B cell (primary cell): Measurements from ENCODE around the gene GRPEL1. TPM values are rescaled to one million over a fixed set of nuclear protein-coding genes. Genes with fewer than 3 reads are reported as not detected.

ENCODE experiments used
- ATAC-seq: fragments of 200-7000 bp; cut with Tn5 transposase; one replicate; pipeline ENCODE4 v1.10.0; 2021; ENCODE audit warnings: low read depth, mild to moderate bottlenecking, moderate number of reproducible peaks, moderate library complexity
- CTCF ChIA-PET: fragments of 350-600 bp; sonication (Branson Sonifier 250); formaldehyde crosslinking; loops from one replicate; lab custom pipeline; 2021; ENCODE audit warnings: antibody characterized with exemption, inconsistent platforms; lab: Charles Lee
- POLR2A ChIA-PET: fragments of 350-600 bp; sonication (Branson Sonifier 250); formaldehyde crosslinking; loops from one replicate; lab custom pipeline; 2021; ENCODE audit warnings: antibody characterized with exemption; lab: Charles Lee
- DNase-seq: peaks from one replicate; pipeline ENCODE4 v3.0.0; 2013
- H2AFZ ChIP-seq: 2 replicates; pipeline ENCODE4 v1.6.1; 2012; ENCODE audit warnings: mild to moderate bottlenecking, low read depth, low read length; ENCODE audit not compliant: insufficient read depth, poor library complexity, severe bottlenecking
- H3K27ac ChIP-seq, 2 donors: 1 replicate in 1 of 2; 2 replicates in 1 of 2; pipeline ENCODE4 v1.5.1; 2012 to 2013; ENCODE audit warnings: low read length in 2 of 2, mild to moderate bottlenecking in 2 of 2, moderate library complexity in 1 of 2
- H3K27me3 ChIP-seq, 4 experiments: fragments of 200-600 bp in 1 of 4; sonication (generic) in 1 of 4; replicated peaks in 1 of 4; 1 replicate in 2 of 4; 2 replicates in 2 of 4; pipeline versions ENCODE4 v1.6.1 to v1.7.0; 2013 to 2016; ENCODE audit warnings: low read length in 3 of 4, mild to moderate bottlenecking in 2 of 4, mixed read lengths in 1 of 4, moderate library complexity in 1 of 4; ENCODE audit not compliant: insufficient read depth in 4 of 4, control insufficient read depth in 3 of 4; ENCODE audit errors: control extremely low read depth in 1 of 4
- H3K36me3 ChIP-seq, 2 experiments: replicated peaks in 1 of 2; 1 replicate in 1 of 2; 2 replicates in 1 of 2; pipeline versions ENCODE4 v1.6.1 to v1.7.1; 2013; ENCODE audit warnings: low read length in 1 of 2; ENCODE audit not compliant: insufficient read depth in 2 of 2, control insufficient read depth in 1 of 2; ENCODE audit errors: control extremely low read depth in 1 of 2, extremely low read depth in 1 of 2
- H3K4me1 ChIP-seq, 2 donors: fragments of 200-600 bp in 1 of 2; sonication (generic) in 1 of 2; 1 replicate in 1 of 2; 2 replicates in 1 of 2; pipeline versions ENCODE4 v1.5.1 to v1.6.1; 2013 to 2017; ENCODE audit warnings: low read length in 2 of 2; ENCODE audit not compliant: control insufficient read depth in 2 of 2, insufficient read depth in 2 of 2
- H3K4me2 ChIP-seq: replicated peaks from 2 replicates; pipeline ENCODE3; 2012; ENCODE audit warnings: mild to moderate bottlenecking, low read depth, low read length; ENCODE audit not compliant: poor library complexity, severe bottlenecking
- H3K4me3 ChIP-seq, 5 experiments: fragments of 200-600 bp in 1 of 5; sonication (generic) in 1 of 5; 1 replicate in 3 of 5; 2 replicates in 2 of 5; pipeline versions ENCODE4 v1.5.1 to v1.7.0; 2011 to 2016; ENCODE audit warnings: low read length in 4 of 5, mild to moderate bottlenecking in 4 of 5, low read depth in 2 of 5, control low read depth in 1 of 5, moderate library complexity in 1 of 5; ENCODE audit not compliant: insufficient read depth in 1 of 5; ENCODE audit errors: control extremely low read depth in 1 of 5, extremely low read depth in 1 of 5
- H3K79me2 ChIP-seq: fragments of 200-600 bp; sonication (generic); one replicate; pipeline ENCODE4 v1.6.0; 2016; ENCODE audit warnings: low read length; ENCODE audit not compliant: control insufficient read depth, insufficient read depth
- H3K9ac ChIP-seq: fragments of 200-600 bp; sonication (generic); 2 replicates; pipeline ENCODE4 v1.6.1; 2017; ENCODE audit warnings: mild to moderate bottlenecking, low read length, moderate library complexity
- H3K9me3 ChIP-seq, 3 donors: one replicate each; pipeline versions ENCODE4 v1.6.1 to v1.7.1; 2013; ENCODE audit warnings: low read length in 2 of 3; ENCODE audit not compliant: control insufficient read depth in 2 of 3, insufficient read depth in 1 of 3; ENCODE audit errors: control extremely low read depth in 1 of 3
- H4K20me1 ChIP-seq: 2 replicates; pipeline ENCODE4 v1.6.0; 2012; ENCODE audit warnings: mild to moderate bottlenecking, low read length; ENCODE audit not compliant: insufficient read depth, control insufficient read depth, poor library complexity, severe bottlenecking
- H3K27ac Mint-ChIP-seq: one replicate; pipeline ENCODE4 v1.8.0; 2021; ENCODE audit warnings: mixed read lengths
- H3K27me3 Mint-ChIP-seq: one replicate; pipeline ENCODE4 v1.8.0; 2021; ENCODE audit warnings: mixed read lengths
- H3K4me1 Mint-ChIP-seq: one replicate; pipeline ENCODE4 v1.8.0; 2021; ENCODE audit warnings: mixed read lengths
- H3K4me3 Mint-ChIP-seq: one replicate; pipeline ENCODE4 v1.8.0; 2021; ENCODE audit warnings: mixed read lengths
- H3K9me3 Mint-ChIP-seq: one replicate; pipeline ENCODE4 v1.8.0; 2022; ENCODE audit warnings: mixed read lengths; ENCODE audit not compliant: insufficient read depth
- EZH2 ChIP-seq: IDR thresholded peaks from 2 replicates; pipeline ENCODE4 v1.6.1; 2012; ENCODE audit warnings: borderline replicate concordance, low read depth, mild to moderate bottlenecking, moderate library complexity, low read length; ENCODE audit not compliant: insufficient read depth, poor library complexity, severe bottlenecking
- WGBS: methylation state at CpG from one replicate; pipeline ENCODE4 v1.1.5; 2013; ENCODE audit warnings: missing lambda C conversion rate; ENCODE audit not compliant: insufficient coverage; 5-methylcytosine and 5-hydroxymethylcytosine counted together
- intact Hi-C: fragments of 100-400 bp; cut with micrococcal nuclease; formaldehyde crosslinking; loops from one replicate; pipeline ENCODE4 v1.10.0; 2022
- polyA plus RNA-seq: library from polyadenylated mRNA; depleted of rRNA; stranded (reverse); fragments of >200 nt; gene quantifications from 2 replicates; pipeline ENCODE4 v1.2.3, GENCODE V29; 2012
- total RNA-seq, 2 donors: library from RNA; stranded (reverse); fragments of 120-200 nt in 1 of 2; gene quantifications; 1 replicate in 1 of 2; 2 replicates in 1 of 2; pipeline versions ENCODE4 v1.2.3 to v1.2.4, GENCODE V29; 2013 to 2022
- TF ChIP-seq, protein P1 (sequence below): fragments of 200-600 bp; IDR thresholded peaks from one replicate; pipeline ENCODE4 v1.8.0; 2022; ENCODE audit warnings: antibody characterized with exemption, mild to moderate bottlenecking

GRPEL1 gene
- total and polyA plus RNA-seq, 2 donors (not counting 1 experiment from before 2014, with no cell fraction given) = 15.0 to 26.0 TPM

DNA sequence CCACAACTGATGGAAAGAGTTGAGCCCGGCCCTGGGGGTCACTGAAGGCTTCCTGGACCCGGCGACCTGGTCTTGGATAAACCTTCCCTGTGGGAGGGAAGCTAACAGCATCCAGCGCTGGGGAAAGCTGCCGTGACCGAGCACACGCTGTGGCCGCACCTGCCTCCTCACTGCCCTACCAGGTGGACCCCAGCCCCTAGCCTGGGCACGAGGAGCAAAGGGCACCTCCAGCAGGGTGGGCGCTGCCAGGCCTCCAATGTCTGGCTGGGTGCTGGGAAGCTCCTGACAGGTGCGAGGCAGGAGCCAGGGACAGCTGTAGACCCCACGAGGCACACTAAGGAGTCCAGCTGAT, 16.7 kb downstream of the GRPEL1 start:
- TF ChIP-seq, protein P1, sequence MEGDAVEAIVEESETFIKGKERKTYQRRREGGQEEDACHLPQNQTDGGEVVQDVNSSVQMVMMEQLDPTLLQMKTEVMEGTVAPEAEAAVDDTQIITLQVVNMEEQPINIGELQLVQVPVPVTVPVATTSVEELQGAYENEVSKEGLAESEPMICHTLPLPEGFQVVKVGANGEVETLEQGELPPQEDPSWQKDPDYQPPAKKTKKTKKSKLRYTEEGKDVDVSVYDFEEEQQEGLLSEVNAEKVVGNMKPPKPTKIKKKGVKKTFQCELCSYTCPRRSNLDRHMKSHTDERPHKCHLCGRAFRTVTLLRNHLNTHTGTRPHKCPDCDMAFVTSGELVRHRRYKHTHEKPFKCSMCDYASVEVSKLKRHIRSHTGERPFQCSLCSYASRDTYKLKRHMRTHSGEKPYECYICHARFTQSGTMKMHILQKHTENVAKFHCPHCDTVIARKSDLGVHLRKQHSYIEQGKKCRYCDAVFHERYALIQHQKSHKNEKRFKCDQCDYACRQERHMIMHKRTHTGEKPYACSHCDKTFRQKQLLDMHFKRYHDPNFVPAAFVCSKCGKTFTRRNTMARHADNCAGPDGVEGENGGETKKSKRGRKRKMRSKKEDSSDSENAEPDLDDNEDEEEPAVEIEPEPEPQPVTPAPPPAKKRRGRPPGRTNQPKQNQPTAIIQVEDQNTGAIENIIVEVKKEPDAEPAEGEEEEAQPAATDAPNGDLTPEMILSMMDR = no peak
- TF ChIP-seq EZH2 = no peak
- no peak for ATAC-seq
- no peaks in the 10 kb centered on the region for H3K9me3 ChIP-seq
- peaks cover 99% of the 10 kb centered on the region for H3K79me2 ChIP-seq
- ChIA-PET POLR2A (interaction anchor here (0.7 kb wide), 1 partner anchor 392 kb away, joined by 4 read pairs; no protein-coding TSS in a partner anchor), CTCF (no interaction called here)
- H2AFZ ChIP-seq = no peak overlapping the region
- peaks cover 7 to 23% of the 10 kb centered on the region in 2 donors for H3K4me1 ChIP-seq
- no peak overlapping the region for H3K27ac ChIP-seq
- H3K27me3 ChIP-seq = no peaks in the 10 kb centered on the region
- no peak for DNase-seq
- H3K27ac Mint-ChIP-seq = no peak overlapping the region
- H3K36me3 ChIP-seq = peaks cover 3 to 49% of the 10 kb centered on the region in 2 experiments
- H3K27me3 Mint-ChIP-seq = no peaks in the 10 kb centered on the region
- no peaks in the 10 kb centered on the region for H3K9me3 Mint-ChIP-seq
- H3K4me3 ChIP-seq = no peak overlapping the region
- 95% methylated on average over 12 of the region's 12 CpGs for WGBS
- H3K4me1 Mint-ChIP-seq = peaks cover 34% of the 10 kb centered on the region
- intact Hi-C loops = no loop called here
- H3K4me2 ChIP-seq = no peak overlapping the region
- no peak overlapping the region for H3K4me3 Mint-ChIP-seq
- H4K20me1 ChIP-seq = peaks cover 97% of the 10 kb centered on the region
- H3K9ac ChIP-seq = no peak overlapping the region

GRCh38 chr4:7050481-7051143, 17.3 kb downstream of the GRPEL1 start:
- ChIA-PET CTCF (no interaction called here), POLR2A (no interaction called here)
- Histone ChIP-seq H2AFZ (no peak overlapping the region), H3K27ac (no peak overlapping the region), H3K4me1 (peaks cover 12 to 28% of the 10 kb centered on the region in 2 donors), H3K9ac (no peak overlapping the region), H4K20me1 (peaks cover 97% of the 10 kb centered on the region), H3K9me3 (no peaks in the 10 kb centered on the region), H3K4me3 (no peak overlapping the region), H3K36me3 (peaks cover 3 to 45% of the 10 kb centered on the region in 2 experiments), H3K4me2 (no peak overlapping the region), H3K79me2 (peaks cover 99% of the 10 kb centered on the region), H3K27me3 (no peaks in the 10 kb centered on the region)
- intact Hi-C loops = no loop called here
- Mint-ChIP-seq H3K9me3 (no peaks in the 10 kb centered on the region), H3K27ac (no peak overlapping the region), H3K27me3 (no peaks in the 10 kb centered on the region), H3K4me1 (peaks cover 39% of the 10 kb centered on the region), H3K4me3 (no peak overlapping the region)
- no peak for TF ChIP-seq EZH2
- TF ChIP-seq, protein P1 = no peak
- WGBS = 96% methylated on average over 34 of the region's 36 CpGs
- DNase-seq = no peak
- no peak for ATAC-seq
